Smooth muscle cell (in vitro differentiated cells): ENCODE data around the gene CNRIP1. TPM values are rescaled to one million over a fixed set of nuclear protein-coding genes. Genes with fewer than 3 reads are reported as not detected.

Experiments
- DNase-seq: peaks from one replicate; lab custom pipeline; 2025; ENCODE audit not compliant: unreplicated experiment; lab: John Stamatoyannopoulos, UW
- H2AFZ ChIP-seq: fragments of 200-600 bp; sonication (generic); 2 replicates; pipeline ENCODE4 v1.6.0; 2016; ENCODE audit warnings: antibody characterized with exemption, low read depth, mild to moderate bottlenecking
- H3F3A ChIP-seq: fragments of 200-600 bp; sonication (generic); 2 replicates; pipeline ENCODE4 v1.6.0; 2017; ENCODE audit warnings: antibody characterized with exemption, low read depth
- H3K27ac ChIP-seq: fragments of 200-600 bp; sonication (generic); 2 replicates; pipeline ENCODE4 v1.5.1; 2016; ENCODE audit warnings: low read depth, mild to moderate bottlenecking
- H3K27me3 ChIP-seq: fragments of 200-600 bp; sonication (generic); 2 replicates; pipeline ENCODE4 v1.6.1; 2016; ENCODE audit warnings: low read depth, mild to moderate bottlenecking
- H3K36me3 ChIP-seq: fragments of 200-600 bp; sonication (generic); 2 replicates; pipeline ENCODE4 v1.5.1; 2016; ENCODE audit warnings: low read depth
- H3K4me1 ChIP-seq: fragments of 200-600 bp; sonication (generic); 2 replicates; pipeline ENCODE4 v1.5.1; 2016; ENCODE audit warnings: low read depth
- H3K4me2 ChIP-seq: fragments of 200-600 bp; sonication (generic); 2 replicates; pipeline ENCODE4 v1.6.0; 2016; ENCODE audit warnings: mild to moderate bottlenecking
- H3K4me3 ChIP-seq: fragments of 200-600 bp; sonication (generic); 2 replicates; pipeline ENCODE4 v1.5.1; 2016; ENCODE audit warnings: mild to moderate bottlenecking
- H3K79me2 ChIP-seq: fragments of 200-600 bp; sonication (generic); 2 replicates; pipeline ENCODE4 v1.6.0; 2016; ENCODE audit warnings: low read depth, mild to moderate bottlenecking
- H3K9ac ChIP-seq: fragments of 200-600 bp; sonication (generic); 2 replicates; pipeline ENCODE4 v1.6.0; 2016; ENCODE audit warnings: low read depth
- H3K9me3 ChIP-seq: fragments of 200-600 bp; sonication (generic); replicated peaks from 2 replicates; pipeline ENCODE4 v1.5.1; 2016; ENCODE audit warnings: low read depth
- H4K20me1 ChIP-seq: fragments of 200-600 bp; sonication (generic); 2 replicates; pipeline ENCODE4 v1.6.0; 2016; ENCODE audit warnings: low read depth
- CTCF ChIP-seq: fragments of 200-600 bp; sonication (generic); IDR thresholded peaks from 2 replicates; pipeline ENCODE4 v1.5.1; 2017; ENCODE audit warnings: borderline replicate concordance, mild to moderate bottlenecking, antibody characterized with exemption; ENCODE audit not compliant: insufficient read depth, poor library complexity, severe bottlenecking
- WGBS: methylation state at CpG from one replicate; pipeline ENCODE4 v1.1.7; 2016; ENCODE audit warnings: low lambda C conversion rate; 5-methylcytosine and 5-hydroxymethylcytosine counted together
- polyA plus RNA-seq: library from polyadenylated mRNA; unstranded; fragments of >200 nt; fragmentation: Nextera tagmentation; extraction: Ambion mirVana; gene quantifications from 2 replicates; pipeline ENCODE4 v1.2.1, GENCODE V29; 2016
- total RNA-seq: library from RNA; depleted of rRNA; stranded (reverse); fragments of >200 nt; gene quantifications from 2 replicates; pipeline ENCODE4 v1.2.3, GENCODE V29; 2014

CNRIP1 gene
- total and polyA plus RNA-seq, 2 experiments from 2014 or later = 1.7 to 3.0 TPM

DNA sequence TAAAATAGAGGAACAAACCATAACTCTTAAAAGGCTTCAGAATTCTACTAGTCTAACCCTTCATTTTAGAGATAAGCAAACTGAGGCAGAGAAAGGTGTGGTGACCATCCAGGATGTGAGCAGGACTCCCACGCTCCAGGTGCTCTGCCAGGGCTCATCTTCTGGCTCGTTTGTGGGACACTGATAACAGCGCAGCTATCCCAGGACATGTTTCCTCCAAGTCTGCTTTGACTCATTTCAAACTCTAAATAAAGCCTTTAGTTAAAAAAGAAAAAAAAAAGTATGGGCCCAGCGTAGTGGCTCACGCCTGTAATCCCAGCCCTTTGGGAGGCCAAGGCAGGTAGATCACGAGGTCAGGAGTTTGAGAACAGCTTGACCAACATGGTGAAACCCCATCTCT, 28.4 kb downstream of the CNRIP1 start:
- 73% methylated on average over 6 of the region's 6 CpGs for WGBS
- DNase-seq = no peak
- Histone ChIP-seq H3K4me3 (no peak overlapping the region), H3K9me3 (no peaks in the 10 kb centered on the region), H3K27me3 (peaks cover 3% of the 10 kb centered on the region), H3F3A (no peaks in the 10 kb centered on the region), H3K4me2 (no peak overlapping the region), H3K36me3 (no peaks in the 10 kb centered on the region), H2AFZ (no peak overlapping the region), H3K4me1 (peaks cover 4% of the 10 kb centered on the region), H4K20me1 (no peaks in the 10 kb centered on the region), H3K79me2 (no peaks in the 10 kb centered on the region), H3K9ac (no peak overlapping the region), H3K27ac (no peak overlapping the region)
- TF ChIP-seq CTCF = no peak

GRCh38 chr2:68290901-68291300, 28.8 kb downstream of the CNRIP1 start:
- Histone ChIP-seq H3K4me1 (peaks cover 4% of the 10 kb centered on the region), H3K9me3 (no peaks in the 10 kb centered on the region), H3K4me3 (no peak overlapping the region), H2AFZ (no peak overlapping the region), H3K9ac (no peak overlapping the region), H3K4me2 (no peak overlapping the region), H3K36me3 (no peaks in the 10 kb centered on the region), H3K27me3 (peaks cover 3% of the 10 kb centered on the region), H3K27ac (no peak overlapping the region), H3F3A (no peaks in the 10 kb centered on the region), H3K79me2 (no peaks in the 10 kb centered on the region), H4K20me1 (no peaks in the 10 kb centered on the region)
- WGBS = 62% methylated on average over 5 of the region's 5 CpGs
- TF ChIP-seq CTCF = no peak
- DNase-seq = no peak

GRCh38 chr2:68287580-68288441, 31.9 kb downstream of the CNRIP1 start:
- Histone ChIP-seq H3K4me2 (no peak overlapping the region), H3K4me1 (peaks cover 4% of the 10 kb centered on the region)
- TF ChIP-seq CTCF = no peak

GRCh38 chr2:68284896-68285295, 34.9 kb downstream of the CNRIP1 start:
- Histone ChIP-seq H4K20me1 (no peaks in the 10 kb centered on the region), H2AFZ (no peak overlapping the region), H3K27ac (no peak overlapping the region), H3K9ac (no peak overlapping the region), H3K27me3 (peaks cover 21% of the 10 kb centered on the region), H3K4me3 (no peak overlapping the region), H3K4me1 (peaks cover 4% of the 10 kb centered on the region), H3K79me2 (no peaks in the 10 kb centered on the region), H3K9me3 (no peaks in the 10 kb centered on the region), H3K4me2 (no peak overlapping the region), H3K36me3 (no peaks in the 10 kb centered on the region), H3F3A (no peaks in the 10 kb centered on the region)
- DNase-seq = no peak
- TF ChIP-seq CTCF = no peak
- WGBS = 65% methylated on average over 3 of the region's 3 CpGs

More at GRCh38 chr2:68287580-68288441, 31.9 kb downstream of the CNRIP1 start:
- Histone ChIP-seq H3K9me3 (no peaks in the 10 kb centered on the region), H3K27me3 (peaks cover 5% of the 10 kb centered on the region), H3K79me2 (no peaks in the 10 kb centered on the region), H3K4me3 (no peak overlapping the region), H3K27ac (no peak overlapping the region), H4K20me1 (no peaks in the 10 kb centered on the region), H3K9ac (no peak overlapping the region), H3F3A (no peaks in the 10 kb centered on the region), H3K36me3 (no peaks in the 10 kb centered on the region), H2AFZ (no peak overlapping the region)
- 56% methylated on average over 10 of the region's 10 CpGs for WGBS
- DNase-seq = no peak
